Measurements from ENCODE around the gene CD46.

CD46 gene

GRCh38 chr1:207820568-207821463, 69.0 kb downstream of the CD46 start:
- DNase-seq (ENCODE audit: extremely low spot score): no peak
- no peak for TF ChIP-seq CTCF (IDR thresholded peaks at IDR 0.05; ENCODE audit: control extremely low read depth, extremely low read depth, low read depth, missing control alignments)
- CTCF ChIA-PET: interaction anchor here (0.9 to 7.4 kb wide), 5 partner anchors 9 to 64 kb away, joined by 3 to 53 read pairs (median 19); no protein-coding TSS in a partner anchor
- POLR2A ChIA-PET: interaction anchor here (0.6 to 3.6 kb wide), 5 partner anchors 9 to 52 kb away, joined by 3 to 27 read pairs (median 5); no protein-coding TSS in a partner anchor

GRCh38 chr1:207821464-207822045, 69.7 kb downstream of the CD46 start:
- no peak for TF ChIP-seq CTCF (IDR thresholded peaks at IDR 0.05; ENCODE audit: control extremely low read depth, extremely low read depth, low read depth, missing control alignments)
- POLR2A ChIA-PET: interaction anchor here (0.6 to 3.6 kb wide), 10 partner anchors 8 to 367 kb away, joined by 3 to 27 read pairs (median 6); partner anchors contain the start of gene CR2
- DNase-seq (ENCODE audit: extremely low spot score): no peak
- CTCF ChIA-PET: interaction anchor here (1.0 to 22.4 kb wide), 8 partner anchors 9 to 144 kb away, joined by 3 to 661 read pairs (median 16); no protein-coding TSS in a partner anchor

- TF ChIP-seq CTCF (IDR thresholded peaks at IDR 0.05; ENCODE audit: control extremely low read depth, extremely low read depth, low read depth, missing control alignments): no peak
- ChIA-PET POLR2A (interaction anchor here (0.5 to 3.6 kb wide), 15 partner anchors 9 to 769 kb away, joined by 3 to 27 read pairs (median 5); partner anchors contain the start of genes CR2 and PFKFB2), CTCF (interaction anchor here (1.0 to 22.4 kb wide), 10 partner anchors 9 to 143 kb away, joined by 3 to 661 read pairs (median 10); no protein-coding TSS in a partner anchor)
- peak; percentile 85 for DNase-seq (ENCODE audit: extremely low spot score)
Measured at GRCh38 chr1:207822124-207822601, 70.3 kb downstream of the CD46 start.

GRCh38 chr1:207822602-207823451, 71.0 kb downstream of the CD46 start:
- DNase-seq (ENCODE audit: extremely low spot score): peak; percentile 94
- ChIA-PET CTCF (interaction anchor here (1.0 to 22.4 kb wide), 11 partner anchors 8 to 142 kb away, joined by 3 to 661 read pairs (median 7); no protein-coding TSS in a partner anchor), POLR2A (interaction anchor here (0.5 to 3.6 kb wide), 17 partner anchors 10 to 770 kb away, joined by 3 to 27 read pairs (median 4); partner anchors contain the start of genes CR2 and PFKFB2)

GRCh38 chr1:207823531-207823879, 71.7 kb downstream of the CD46 start:
- no peak for DNase-seq (ENCODE audit: extremely low spot score)
- no peak for TF ChIP-seq CTCF (IDR thresholded peaks at IDR 0.05; ENCODE audit: control extremely low read depth, extremely low read depth, low read depth, missing control alignments)
- CTCF ChIA-PET: interaction anchor here (1.0 to 22.4 kb wide), 14 partner anchors 7 to 140 kb away, joined by 3 to 661 read pairs (median 6); no protein-coding TSS in a partner anchor
- POLR2A ChIA-PET: interaction anchor here (0.6 to 2.5 kb wide), 9 partner anchors 9 to 771 kb away, joined by 3 to 17 read pairs (median 3); partner anchors contain the start of gene PFKFB2

More at GRCh38 chr1:207822602-207823451, 71.0 kb downstream of the CD46 start:
- TF ChIP-seq CTCF (IDR thresholded peaks at IDR 0.05; ENCODE audit: control extremely low read depth, extremely low read depth, low read depth, missing control alignments): no peak

Measured in GM10248 (cell line).